Measurements from ENCODE around the gene PDE3A.
A peak's percentile ranks its signal among the peaks of the same experiment; 100 is the strongest.

PDE3A gene

DNA sequence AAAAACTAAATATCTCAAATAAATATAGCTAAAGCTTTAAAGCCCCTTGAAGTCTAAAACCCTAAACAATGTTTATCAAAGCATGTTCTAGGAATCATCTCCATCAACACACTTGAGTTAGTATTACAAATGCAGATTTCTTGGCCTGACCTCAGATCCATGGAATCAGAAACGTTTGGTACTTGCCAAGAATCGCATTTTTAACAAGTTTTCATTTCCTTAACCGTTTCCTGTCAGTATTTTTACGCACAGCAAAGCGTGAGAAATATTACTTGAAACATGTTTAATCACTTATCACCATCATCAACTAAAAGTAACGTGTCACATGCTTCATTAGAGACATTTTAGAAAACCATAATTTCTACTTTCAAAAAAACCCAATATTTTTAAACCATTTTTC lies 336.5 kb downstream of the PDE3A start:
- DNase-seq (ENCODE audit: low read depth) = no peak
- TF ChIP-seq, protein P1, sequence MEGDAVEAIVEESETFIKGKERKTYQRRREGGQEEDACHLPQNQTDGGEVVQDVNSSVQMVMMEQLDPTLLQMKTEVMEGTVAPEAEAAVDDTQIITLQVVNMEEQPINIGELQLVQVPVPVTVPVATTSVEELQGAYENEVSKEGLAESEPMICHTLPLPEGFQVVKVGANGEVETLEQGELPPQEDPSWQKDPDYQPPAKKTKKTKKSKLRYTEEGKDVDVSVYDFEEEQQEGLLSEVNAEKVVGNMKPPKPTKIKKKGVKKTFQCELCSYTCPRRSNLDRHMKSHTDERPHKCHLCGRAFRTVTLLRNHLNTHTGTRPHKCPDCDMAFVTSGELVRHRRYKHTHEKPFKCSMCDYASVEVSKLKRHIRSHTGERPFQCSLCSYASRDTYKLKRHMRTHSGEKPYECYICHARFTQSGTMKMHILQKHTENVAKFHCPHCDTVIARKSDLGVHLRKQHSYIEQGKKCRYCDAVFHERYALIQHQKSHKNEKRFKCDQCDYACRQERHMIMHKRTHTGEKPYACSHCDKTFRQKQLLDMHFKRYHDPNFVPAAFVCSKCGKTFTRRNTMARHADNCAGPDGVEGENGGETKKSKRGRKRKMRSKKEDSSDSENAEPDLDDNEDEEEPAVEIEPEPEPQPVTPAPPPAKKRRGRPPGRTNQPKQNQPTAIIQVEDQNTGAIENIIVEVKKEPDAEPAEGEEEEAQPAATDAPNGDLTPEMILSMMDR (IDR thresholded peaks at IDR 0.05; ENCODE audit: control insufficient read depth, extremely low read depth, insufficient read depth) = no peak
- no peak overlapping the region for H3K4me3 ChIP-seq (ENCODE audit: low read depth, low read length)

DNA sequence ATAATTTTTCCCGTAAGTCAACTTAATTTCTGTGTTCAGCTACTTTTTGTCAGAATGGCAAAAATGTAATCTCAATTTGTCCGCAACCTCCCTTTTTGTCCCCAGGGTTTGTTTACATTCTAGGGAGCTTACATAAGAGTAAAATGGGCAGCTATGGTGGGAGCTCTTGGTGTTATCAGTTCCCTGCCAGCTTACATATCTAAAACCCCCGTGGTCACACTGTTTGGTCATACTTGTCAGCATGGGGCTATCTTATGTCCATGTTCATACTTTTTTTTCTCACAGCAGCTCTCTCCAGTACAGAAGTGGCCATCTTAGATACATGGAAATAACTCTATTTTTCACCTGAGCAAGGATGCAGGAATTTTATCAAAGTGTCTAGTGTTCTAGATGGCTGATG lies 343.5 kb downstream of the PDE3A start:
- TF ChIP-seq, protein P1 (IDR thresholded peaks at IDR 0.05; ENCODE audit: control insufficient read depth, extremely low read depth, insufficient read depth) = no peak

GRCh38 chr12:20716037-20716436 lies 347.7 kb downstream of the PDE3A start:
- H3K4me3 ChIP-seq (ENCODE audit: low read depth, low read length) = no peak overlapping the region
- peak; percentile 46 for DNase-seq (ENCODE audit: low read depth)
- TF ChIP-seq, protein P1 (IDR thresholded peaks at IDR 0.05; ENCODE audit: control insufficient read depth, extremely low read depth, insufficient read depth) = peak; percentile 67

More for the DNA sequence above, 343.5 kb downstream of the PDE3A start:
- no peak overlapping the region for H3K4me3 ChIP-seq (ENCODE audit: low read depth, low read length)
- no peak for DNase-seq (ENCODE audit: low read depth)

GRCh38 chr12:20716985-20717384 lies 348.6 kb downstream of the PDE3A start:
- TF ChIP-seq, protein P1 (IDR thresholded peaks at IDR 0.05; ENCODE audit: control insufficient read depth, extremely low read depth, insufficient read depth) = no peak
- DNase-seq (ENCODE audit: low read depth) = peak; percentile 70
- H3K4me3 ChIP-seq (ENCODE audit: low read depth, low read length) = no peak overlapping the region

DNA sequence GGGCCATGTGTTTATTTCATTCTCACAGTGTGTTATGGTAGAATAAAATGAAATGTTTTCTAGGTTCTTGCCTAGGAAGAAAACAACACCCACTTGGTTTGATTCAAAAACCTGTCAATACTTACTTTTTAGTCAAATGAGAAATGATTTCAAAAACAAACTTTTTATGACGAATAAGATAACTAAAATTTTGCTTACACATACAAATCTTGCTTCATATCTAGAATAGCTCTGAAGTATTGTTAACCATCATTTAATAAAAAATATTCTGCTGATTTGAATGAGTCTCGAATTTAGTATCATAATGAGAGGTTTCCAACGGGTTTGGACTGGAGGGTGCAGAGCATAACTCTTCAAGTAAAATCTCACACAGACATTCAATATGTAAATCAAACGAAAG lies 350.0 kb downstream of the PDE3A start:
- no peak overlapping the region for H3K4me3 ChIP-seq (ENCODE audit: low read depth, low read length)
- no peak for DNase-seq (ENCODE audit: low read depth)
- TF ChIP-seq, protein P1 (IDR thresholded peaks at IDR 0.05; ENCODE audit: control insufficient read depth, extremely low read depth, insufficient read depth) = no peak

GRCh38 chr12:20722142-20722541 lies 353.8 kb downstream of the PDE3A start:
- no peak for DNase-seq (ENCODE audit: low read depth)
- no peak overlapping the region for H3K4me3 ChIP-seq (ENCODE audit: low read depth, low read length)
- TF ChIP-seq, protein P1 (IDR thresholded peaks at IDR 0.05; ENCODE audit: control insufficient read depth, extremely low read depth, insufficient read depth) = no peak

GRCh38 chr12:20731274-20731673 lies 362.9 kb downstream of the PDE3A start:
- no peak for DNase-seq (ENCODE audit: low read depth)
- TF ChIP-seq, protein P1 (IDR thresholded peaks at IDR 0.05; ENCODE audit: control insufficient read depth, extremely low read depth, insufficient read depth) = peak; percentile 20; the same call in 1 of the 2 replicates
- no peak overlapping the region for H3K4me3 ChIP-seq (ENCODE audit: low read depth, low read length)
